ENCODE measurements around the gene TTC32.
"Not testable (repeated sequence)": the region's sequence is repeated elsewhere in the genome, so short reads cannot be mapped to it uniquely, and the experiment has no call there.

TTC32 gene

DNA sequence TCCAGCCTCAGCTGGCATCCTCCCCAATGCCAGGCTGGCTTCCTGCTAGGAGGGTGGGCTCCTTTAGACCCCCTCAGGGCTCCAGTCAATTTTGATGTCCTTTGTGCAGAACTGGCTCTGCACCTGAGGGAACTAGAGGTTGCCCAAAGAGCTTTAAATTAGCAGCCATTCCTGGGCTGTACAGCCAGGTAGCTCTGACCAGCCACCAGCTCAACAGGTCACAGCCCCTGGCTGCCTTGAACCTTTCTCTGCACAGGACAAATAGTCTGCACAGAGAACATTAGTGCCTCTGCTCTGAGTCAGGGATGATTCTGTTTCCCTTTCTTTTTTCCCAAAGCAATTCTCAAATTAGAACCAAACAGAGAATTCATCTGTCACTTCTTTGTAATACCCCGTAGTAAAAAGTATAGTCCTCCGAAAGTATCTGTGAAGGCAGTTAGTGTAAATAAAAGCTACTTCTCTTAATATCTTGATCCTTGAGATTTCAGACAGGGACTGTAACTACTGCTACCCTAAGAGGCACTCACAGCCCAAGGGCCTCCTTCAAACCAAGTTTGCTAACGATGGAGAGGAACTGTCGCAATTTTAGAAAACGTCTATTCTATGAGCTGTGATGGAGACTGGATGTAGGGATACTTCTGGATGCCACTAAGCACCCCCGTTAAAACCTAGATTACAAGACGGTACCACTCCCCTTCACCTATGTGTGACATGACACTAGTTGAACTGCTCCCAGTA lies 3.0 kb downstream of the TTC32 start:
- no peak for FAIRE-seq

DNA sequence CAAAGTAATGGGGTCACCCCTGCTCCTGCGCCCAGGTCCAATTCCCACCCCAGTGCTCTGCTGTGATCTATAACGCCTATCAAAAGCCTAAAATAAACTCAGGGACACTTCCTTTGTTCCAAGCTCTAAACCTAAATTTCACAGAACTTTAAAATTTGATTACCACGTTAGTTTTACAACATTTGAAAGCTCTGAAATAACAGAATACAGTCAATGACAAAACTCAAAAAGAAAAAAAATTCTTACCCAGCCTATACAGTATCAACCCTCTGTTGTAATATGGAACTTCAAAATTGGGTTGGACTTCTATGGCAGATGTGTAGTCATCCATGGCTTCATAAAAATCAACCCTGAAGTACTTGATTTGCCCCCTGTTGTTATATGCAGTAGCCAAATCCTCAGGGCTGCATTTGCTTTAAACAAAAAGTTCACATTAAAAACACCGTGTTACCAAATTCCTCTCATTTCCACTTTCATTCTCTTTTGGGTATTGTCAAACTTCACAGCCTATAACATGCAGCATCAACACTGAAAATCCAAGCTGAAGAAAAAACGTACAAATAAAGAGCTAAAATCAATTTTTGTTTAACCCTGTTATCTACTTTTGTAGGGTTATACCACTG lies 4.0 kb downstream of the TTC32 start:
- no peak for FAIRE-seq

DNA sequence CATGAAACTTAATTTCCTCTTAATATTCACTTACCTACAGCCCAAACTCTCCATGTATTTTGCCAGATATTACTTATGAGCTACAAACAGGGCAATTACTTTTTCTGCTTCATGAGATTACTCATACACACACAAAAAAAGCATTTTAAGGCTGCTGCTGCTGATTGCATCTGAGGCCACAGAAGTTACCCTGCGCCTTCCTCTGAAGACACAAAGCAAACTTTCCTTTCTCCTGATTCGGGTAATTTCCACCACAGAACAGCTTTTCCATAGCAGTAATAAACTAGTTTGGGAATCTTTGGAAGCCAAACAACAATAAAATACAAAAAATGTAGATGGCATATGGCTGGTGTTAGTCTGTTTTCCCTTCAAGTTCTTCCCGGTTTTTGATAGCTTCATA lies 6.2 kb downstream of the TTC32 start:
- no peak for FAIRE-seq

DNA sequence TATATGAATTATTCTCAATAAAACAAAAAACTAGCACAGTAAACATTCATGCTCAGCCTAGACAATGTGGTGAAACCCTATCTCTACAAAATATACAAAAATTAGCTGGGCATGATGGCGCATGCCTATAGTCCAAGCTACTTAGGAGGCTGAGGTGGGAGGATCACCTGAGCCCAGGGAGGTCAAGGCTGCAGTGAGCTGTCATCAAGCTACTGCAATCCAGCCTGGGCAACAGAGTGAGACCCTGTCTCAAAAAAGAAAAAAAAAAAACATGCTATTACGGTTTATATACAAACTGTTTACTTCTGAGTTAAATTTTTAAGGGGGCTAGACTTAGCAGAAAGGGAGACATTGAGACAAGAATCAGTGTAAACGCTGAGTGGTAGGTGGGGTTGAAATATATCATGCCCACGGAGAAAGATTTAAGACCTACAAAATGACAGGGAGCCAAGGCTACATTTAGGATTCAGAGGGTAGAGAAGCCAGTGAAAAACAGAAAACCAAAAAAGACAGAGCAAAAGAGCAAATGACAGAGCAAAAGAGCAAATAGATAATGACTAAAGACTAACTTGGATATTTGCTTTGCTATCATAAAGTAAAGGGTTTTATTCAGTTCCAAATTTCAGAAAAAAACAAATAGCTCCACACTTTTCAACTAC lies 7.5 kb downstream of the TTC32 start:
- no peak for FAIRE-seq

DNA sequence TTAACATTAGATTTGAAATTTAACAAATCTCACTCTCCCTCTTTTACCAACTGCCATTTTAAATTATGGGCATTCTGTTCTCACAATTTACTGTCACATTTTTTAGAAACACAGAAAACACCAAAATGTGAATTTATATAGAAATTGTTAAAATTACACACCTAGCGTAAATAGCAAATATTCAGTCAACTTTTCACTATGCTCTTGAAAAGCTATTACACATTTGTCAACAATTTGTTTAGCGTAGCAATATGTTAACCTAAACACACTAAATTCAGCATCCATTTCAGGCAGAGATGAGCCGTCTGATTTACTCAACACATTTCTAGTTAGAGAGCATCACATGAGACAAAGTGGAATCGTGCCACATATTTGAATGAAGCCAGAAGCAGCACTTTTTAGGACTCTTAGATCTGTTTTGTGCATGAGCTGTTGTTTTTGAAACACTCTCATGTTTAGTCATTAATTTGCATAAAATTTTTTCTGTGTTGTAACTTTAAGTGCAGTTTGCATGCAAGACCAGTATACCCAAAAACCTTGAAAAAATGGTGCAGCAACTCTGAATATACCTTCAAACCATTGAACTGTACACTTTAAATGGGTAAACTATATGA lies 8.2 kb downstream of the TTC32 start:
- FAIRE-seq, result no peak

DNA sequence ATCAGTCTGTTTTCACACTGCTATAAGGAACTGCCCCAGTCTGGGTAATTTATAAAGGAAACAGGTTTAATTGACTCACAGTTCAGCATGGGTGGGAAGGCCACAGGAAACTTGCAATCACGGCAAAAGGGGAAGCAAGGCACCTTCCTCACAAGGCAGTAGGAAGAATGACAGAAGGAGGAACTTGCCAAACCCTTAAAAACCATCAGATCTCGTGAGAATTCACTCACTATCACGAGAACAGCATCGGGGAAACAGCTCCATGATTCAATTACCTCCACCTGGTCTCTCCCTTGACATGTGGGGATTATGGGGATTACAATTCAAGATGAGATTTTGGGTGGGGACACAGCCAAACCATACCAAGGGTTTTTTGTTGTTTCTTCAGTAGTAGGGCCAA lies 9.8 kb downstream of the TTC32 start:
- not testable (repeated sequence) for FAIRE-seq

DNA sequence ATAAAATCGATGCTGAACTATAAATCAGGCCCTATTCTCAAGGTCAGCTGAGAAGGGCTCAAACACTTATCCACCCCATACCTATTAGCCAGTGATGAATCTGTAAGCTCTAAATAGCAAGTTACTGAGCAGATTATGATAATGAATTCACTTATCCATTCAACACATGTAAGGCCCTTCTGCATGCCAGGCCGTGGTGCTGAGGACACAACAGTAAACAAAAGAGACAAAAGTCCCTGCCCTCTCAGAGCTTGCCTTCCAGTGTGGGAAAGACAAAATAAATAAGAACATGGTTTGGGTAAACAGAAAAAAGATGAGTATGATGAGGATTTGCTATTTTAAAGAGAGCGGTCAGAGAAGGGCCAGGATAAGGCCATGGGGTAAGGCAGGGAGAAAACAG lies 11.7 kb downstream of the TTC32 start:
- no peak for FAIRE-seq

DNA sequence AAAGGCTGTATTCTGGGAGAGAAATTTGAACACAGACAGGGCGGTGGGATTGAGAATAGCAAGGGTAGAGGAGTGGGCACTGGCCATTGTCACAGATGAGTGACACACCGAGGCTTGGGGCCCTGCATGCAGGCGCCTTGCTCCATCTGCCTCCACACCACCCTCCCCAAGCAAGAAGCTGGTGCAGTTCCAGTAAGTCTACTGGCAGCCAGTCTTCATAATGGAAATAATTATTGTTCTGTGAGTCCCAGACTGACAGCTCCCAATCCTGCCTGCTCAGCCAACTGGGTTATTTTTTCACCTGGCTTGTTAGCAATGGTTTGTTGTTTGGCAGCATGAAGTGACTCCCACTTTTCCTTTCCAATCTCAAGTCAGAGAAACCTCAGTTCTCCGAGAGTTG lies 13.0 kb downstream of the TTC32 start:
- FAIRE-seq, result no peak

DNA sequence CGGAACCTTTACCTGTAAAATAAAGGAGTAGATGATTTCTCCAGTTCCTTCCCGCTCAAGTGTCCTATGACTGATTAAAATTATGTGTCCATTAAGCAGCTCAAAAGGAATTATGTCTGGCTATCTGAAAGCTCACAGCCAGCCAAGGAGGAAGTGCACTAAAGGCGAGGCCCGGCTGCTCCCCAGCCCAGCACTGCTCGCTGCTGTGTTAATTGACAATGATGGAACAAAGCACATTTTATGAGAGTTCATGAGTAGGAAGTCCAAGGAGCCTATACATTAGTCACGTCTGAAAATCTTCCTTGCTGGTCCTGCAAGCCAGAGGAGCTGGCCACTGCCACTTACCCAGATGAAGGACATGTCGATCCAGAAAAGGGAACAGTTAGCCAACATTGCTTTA lies 14.3 kb downstream of the TTC32 start:
- FAIRE-seq, result no peak

DNA sequence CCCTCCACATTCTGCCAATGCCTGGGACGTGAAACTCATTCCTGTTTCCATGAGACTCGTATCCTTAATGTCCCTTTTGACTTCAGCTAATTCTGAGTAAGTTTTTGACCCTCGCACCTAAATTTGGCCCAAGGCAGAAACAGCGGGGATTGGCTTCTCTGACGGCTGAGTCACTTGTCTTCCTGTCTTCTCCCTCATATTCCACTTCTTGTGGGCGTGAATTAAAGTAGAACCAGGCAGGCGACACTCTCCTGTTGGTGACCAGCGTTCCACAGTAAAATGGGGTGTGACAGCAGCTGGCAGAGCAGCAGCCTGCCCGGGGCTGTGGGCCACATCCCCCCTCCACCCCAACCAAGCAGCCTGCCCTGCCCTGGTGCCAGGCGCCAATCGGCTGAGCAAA lies 15.5 kb downstream of the TTC32 start:
- no peak for FAIRE-seq

DNA sequence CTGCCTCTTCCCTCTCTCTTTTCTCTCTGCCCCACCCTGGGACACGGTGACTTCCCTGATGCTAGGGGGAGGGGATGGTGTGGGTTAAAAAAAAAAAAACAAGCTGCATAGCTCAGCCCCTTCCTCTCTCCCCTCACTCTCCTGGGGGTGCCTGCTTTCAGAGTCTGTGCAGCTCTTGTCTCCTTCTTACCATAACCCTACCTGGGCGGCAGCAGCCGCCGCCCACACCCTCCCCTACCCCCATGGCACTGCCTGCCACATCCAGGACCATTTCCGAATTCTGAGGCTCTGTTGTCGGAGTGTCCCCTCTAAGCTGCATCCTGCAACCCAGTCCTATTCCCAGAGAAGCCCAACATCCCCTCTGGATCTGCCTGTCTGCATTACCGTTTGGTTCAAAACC lies 16.0 kb downstream of the TTC32 start:
- FAIRE-seq, result no peak

DNA sequence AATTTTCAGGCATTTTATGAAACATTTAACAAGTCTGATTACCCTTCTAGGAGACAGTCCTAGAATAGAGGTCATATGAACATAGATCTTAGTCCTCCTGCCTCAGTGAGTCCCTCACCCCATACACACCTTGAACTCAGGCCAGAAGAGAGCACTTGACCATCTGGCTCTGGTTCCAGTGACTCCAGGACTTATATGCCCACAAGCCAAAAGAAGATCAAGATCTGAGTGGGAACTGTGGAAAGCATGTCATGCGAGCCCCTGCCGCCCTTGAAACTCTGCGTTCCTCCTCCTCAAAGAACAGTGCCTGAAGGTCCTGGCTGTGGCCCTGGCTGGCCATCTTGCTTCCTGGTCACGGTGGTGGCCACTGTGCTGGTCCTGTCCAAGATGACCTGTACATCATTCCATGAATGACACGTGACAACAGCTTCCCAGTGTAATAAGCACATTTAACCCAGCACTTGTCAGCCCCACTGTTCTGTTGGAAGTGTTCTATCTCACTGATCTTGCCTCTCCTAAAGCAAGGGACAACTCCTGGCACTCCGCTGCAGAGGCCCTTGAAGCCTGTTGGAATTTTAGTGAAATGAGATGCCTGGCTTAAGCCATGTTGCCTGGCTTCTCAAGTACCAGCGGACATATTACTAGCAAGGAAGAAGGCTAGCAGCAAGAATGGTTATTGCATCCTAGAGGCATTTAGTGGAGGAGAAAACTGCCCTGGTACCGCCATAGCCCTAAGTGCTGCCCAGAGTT lies 17.6 kb downstream of the TTC32 start:
- no peak for FAIRE-seq

DNA sequence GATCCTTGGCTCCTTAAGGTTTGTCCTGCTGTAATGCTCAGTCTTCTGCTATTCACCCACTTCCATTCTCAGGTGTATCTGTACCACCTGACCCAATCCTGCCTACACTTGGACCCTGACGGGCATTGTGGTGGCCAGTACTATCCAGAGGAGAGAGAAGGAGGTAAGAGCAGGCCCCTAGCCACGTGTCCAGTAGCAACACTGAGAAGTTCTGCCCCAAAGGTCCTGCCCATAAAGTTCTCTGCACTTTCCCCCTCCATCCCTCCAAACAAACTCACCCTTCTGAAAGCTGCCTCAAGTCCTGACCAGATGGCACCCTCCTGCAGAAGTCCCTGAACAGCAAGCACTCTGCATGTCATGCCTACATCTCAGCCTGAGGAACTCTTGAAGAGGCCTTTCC lies 18.3 kb downstream of the TTC32 start:
- FAIRE-seq, result no peak

DNA sequence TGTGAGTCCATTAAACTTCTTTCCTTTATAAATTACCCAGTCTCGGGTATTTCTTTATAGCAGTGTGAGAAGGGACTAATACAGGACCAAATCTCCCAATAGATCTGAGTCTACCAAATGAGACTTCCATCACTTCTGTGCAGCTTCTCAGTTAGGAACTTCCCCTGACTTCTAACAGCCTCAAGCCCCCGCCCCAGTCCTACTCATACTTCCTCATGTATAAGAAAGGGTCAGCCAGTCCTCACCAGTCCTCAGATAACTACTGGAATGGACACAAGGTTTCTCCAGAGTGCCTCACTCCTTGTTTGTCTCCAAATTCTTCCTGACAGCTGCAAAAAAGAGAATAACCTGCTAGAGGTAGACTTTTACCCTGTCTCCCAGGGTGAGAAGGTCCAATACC lies 19.5 kb downstream of the TTC32 start:
- FAIRE-seq, result no peak

DNA sequence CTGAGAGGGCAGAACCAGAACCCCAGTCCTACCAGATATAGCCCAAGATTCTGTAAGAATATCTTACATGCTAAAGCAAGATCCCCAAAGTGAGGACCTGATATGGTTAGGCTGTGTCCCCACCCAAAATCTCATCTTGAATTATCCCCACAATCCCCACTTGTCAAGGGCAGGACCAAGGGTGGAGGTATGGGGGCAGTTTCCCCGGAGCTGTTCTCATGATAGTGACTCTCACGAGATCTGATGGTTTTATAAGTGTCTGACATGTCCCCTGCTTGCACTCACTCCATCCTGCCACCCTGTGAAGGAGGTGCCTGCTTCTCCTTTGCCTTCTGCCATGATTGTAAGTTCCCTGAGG lies 19.9 kb downstream of the TTC32 start:
- no peak for FAIRE-seq

DNA sequence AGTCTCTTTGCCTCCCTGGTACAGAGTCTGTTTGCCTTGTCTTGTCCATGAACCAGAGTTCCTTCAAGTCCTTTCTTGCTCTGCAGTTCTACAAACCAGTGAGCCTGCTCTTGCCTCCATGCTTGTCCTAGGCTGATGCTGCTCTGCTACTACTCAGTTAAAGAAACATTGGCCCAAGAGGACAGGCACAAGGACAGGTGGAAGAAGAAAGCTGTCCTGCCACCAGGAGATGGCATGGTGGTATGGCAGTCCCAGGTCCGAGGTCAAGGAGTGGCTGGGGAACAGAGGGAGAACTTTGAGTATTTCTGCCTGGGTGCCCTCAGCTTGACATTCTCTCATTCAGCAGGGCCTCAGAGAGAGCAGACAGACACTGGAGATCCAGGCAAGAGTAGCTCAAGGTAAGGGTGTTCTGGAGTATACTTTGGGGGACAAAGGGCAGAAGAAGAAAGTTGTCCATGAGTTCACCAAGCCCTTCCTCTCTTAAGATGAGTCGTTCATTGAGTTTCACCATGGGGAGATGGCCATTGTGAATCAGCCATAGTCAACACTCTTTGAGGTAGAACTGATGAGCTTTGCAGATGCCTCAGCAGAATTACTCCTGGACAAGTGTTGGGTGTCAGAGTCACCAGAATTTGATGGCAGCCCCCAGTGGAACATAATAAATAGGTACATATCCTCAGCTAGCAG lies 20.4 kb downstream of the TTC32 start:
- FAIRE-seq, result no peak

DNA sequence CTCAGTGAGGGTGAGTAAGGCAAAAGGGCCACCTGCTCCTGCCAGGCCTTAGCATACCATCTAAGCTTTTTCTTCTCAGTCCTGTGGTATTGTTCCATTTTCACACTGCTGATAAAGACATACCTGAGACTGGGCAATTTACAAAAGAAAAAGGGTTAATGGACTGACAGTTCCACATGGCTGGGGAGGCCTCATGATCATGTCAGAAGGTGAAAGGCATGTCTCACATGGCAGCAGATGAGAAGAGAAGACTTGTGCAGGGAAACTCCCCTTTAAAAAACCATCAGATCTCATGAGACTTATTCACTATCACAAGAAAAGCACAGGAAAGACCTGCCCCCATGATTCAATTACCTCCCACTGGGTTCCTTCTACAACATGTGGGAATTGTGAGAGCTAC lies 21.6 kb downstream of the TTC32 start:
- FAIRE-seq, result not testable (repeated sequence)

DNA sequence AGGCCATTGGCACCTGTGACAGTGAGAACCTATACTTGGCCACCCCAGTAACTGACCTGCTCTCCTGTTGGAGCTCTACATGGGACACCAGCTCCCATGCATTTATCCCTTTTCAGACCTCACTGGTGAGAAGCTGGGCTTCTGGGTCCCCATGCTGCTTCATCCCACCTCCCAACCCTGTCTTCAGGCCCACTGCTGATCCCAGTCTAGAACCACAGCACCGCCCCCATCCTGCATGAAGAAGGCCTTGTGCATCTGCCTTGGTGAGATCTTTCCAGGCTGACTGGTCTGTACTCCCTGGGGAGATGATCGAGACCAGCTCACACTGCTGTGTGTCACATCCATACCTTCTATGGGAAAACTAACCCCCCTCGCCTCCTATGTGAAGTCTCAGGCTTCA lies 22.7 kb downstream of the TTC32 start:
- no peak for FAIRE-seq

DNA sequence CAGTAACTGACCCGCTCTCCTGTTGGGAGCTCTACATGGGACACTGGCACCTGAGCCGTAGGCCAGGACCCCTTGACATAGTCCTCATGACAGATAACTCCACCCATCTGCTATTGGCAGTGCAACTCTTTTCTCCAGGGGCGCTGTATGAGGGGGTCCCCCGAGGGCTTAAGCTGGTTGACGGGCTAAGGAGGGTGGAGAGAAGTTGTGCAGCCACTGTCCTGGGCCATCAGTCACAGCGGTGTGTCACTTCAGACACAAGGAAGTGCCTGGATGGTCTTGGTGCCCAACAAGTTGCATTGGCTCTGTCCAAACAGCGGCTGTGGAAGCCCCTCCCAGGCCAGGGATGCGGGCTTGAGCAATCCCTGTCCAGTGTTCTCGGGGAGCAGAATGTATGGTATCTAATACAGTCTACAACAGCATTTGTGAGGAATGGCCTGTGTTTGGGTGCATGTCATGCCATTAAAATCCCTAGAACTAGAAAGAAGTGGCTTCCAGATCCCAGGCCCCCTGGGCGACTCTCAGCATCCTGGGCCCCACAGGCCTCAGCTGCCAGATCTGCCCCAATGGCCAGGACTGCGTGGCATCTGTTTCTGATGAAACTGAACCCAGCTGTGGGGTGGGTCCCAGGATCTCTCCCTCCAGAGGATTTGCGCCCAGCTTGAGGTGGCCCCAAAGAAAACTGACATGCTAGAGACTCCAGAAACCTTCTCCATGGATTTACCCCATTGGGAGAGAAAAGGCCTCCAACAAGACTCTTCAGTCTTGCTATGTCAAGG lies 23.3 kb downstream of the TTC32 start:
- FAIRE-seq, result no peak

DNA sequence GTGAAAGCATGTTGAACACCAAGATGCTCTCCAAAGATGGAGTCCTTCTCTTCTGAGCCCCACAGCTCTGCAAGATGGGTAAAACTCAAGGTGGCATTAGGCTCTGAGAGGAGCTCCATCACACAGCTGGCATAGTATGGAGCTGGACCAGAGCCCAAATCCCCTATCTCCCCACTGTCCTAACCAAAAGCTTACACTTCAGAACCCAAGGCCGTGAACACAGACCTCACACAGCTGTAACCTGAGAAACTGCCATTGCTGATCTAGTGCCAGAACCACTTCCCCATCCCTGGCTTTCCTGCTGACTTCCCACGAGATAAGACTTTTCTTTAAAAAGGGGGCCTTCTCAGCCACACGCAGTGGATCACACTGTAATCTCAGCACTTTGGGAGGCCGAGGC lies 25.0 kb downstream of the TTC32 start:
- no peak for FAIRE-seq

DNA sequence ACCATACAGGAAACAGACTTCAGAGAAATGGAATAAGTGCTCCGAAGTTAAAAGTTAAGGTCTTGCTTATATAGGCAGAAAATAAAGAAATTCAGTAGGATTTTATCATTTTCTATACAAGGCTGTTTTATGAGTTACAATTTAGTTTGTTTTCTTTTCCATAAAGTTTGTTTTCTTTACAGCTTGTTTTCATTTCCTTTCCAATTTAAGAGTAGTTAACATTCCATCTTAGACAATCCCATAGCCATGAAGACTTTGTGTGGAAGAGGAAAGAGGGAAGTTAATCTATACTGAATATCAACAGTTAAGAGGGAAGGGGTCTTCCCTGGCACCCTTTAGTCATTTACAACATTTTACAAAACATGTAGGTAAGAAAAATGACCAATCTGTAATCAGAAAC lies 26.5 kb downstream of the TTC32 start:
- FAIRE-seq, result no peak

DNA sequence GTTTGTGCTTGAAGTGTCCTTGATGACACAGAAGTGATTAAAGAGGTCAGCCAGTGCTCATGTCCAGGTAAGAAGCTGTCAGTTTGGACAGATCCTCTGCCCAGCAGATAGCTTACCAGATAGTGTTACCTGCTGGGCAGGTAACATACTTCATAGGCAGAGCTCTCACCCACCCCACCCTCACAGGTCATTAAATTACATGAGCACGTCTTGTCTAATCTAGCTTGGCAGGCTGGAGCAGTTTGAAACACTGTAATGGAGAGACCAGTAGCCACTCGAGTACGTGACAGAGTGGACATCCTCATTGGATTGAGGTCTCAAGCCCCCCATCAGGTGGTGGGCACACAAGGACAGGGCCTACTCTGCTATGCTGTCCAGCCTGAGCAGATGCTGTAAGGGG lies 27.1 kb downstream of the TTC32 start:
- FAIRE-seq, result no peak

All from TTC549 (cell line).